Esophagus (tissue), 2 donors: ENCODE results near the gene GPBP1. TPM values are rescaled to one million over a fixed set of nuclear protein-coding genes. Genes with fewer than 3 reads are reported as not detected.
"Not testable (repeated sequence)": the region's sequence is repeated elsewhere in the genome, so short reads cannot be mapped to it uniquely, and the experiment has no call there.

ENCODE experiments used
- H3K27ac ChIP-seq, 2 donors: one replicate each; pipeline ENCODE4 v1.5.1; 2013; ENCODE audit warnings: low read depth in 2 of 2, mild to moderate bottlenecking in 2 of 2, inconsistent platforms in 1 of 2, low read length in 1 of 2, moderate library complexity in 1 of 2
- H3K27me3 ChIP-seq, 2 donors: one replicate each; pipeline ENCODE4 v1.6.1; 2013; ENCODE audit warnings: low read length in 2 of 2, control low read depth in 1 of 2, mild to moderate bottlenecking in 1 of 2; ENCODE audit not compliant: insufficient read depth in 2 of 2, control insufficient read depth in 1 of 2
- H3K36me3 ChIP-seq, 2 donors: one replicate each; pipeline ENCODE4 v1.6.1; 2013; ENCODE audit warnings: low read length in 1 of 2; ENCODE audit not compliant: control insufficient read depth in 2 of 2, insufficient read depth in 2 of 2
- H3K4me1 ChIP-seq, 2 donors: one replicate each; pipeline ENCODE4 v1.6.1; 2013; ENCODE audit warnings: low read length in 1 of 2; ENCODE audit not compliant: control insufficient read depth in 2 of 2, insufficient read depth in 2 of 2
- H3K4me3 ChIP-seq, 2 donors: one replicate each; pipeline ENCODE4 v1.5.1; 2013; ENCODE audit warnings: low read length in 2 of 2, mild to moderate bottlenecking in 2 of 2, low read depth in 1 of 2, moderate library complexity in 1 of 2
- H3K9me3 ChIP-seq, 2 donors: one replicate each; pipeline ENCODE4 v1.6.1; 2013; ENCODE audit warnings: mild to moderate bottlenecking in 2 of 2, low read depth in 1 of 2, low read length in 1 of 2, moderate library complexity in 1 of 2; ENCODE audit not compliant: control insufficient read depth in 2 of 2, insufficient read depth in 1 of 2
- WGBS, 2 donors: extraction: QIAGEN DNeasy Blood & Tissue Kit; methylation state at CpG; one replicate each; pipeline ENCODE4 v1.1.7; 2013; 5-methylcytosine and 5-hydroxymethylcytosine counted together
- polyA plus RNA-seq, 2 donors: library from polyadenylated mRNA; stranded (reverse); fragments of 200-250 nt; gene quantifications; one replicate each; pipeline ENCODE4 v1.2.3, GENCODE V29; 2013
- donor health status: healthy with polysubstance abuse.
- donor health status: Bipolar disorder and iron deficiency.

Gene GPBP1
- polyA plus RNA-seq, 2 donors: 29.7 to 48.4 TPM

DNA sequence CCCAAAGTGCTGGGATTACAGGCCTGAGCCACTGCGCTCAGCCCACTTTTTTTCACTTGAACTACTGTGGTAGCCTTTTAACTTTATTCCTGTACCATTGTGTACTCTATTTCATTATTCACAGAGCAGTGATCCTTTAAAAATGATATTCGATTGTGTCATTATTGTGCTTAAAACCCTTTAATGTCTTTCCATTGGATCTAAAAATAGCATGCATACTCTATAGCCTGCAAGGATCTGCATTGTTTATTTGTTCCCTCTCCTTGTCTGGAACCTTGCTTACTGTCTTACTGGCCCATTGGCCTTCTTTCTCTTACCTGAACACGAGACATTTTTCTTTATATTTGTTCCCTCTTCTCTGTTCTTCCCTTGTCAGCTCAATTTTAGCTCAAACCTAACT lies 15.7 kb downstream of the GPBP1 start:
- no peaks in the 10 kb centered on the region for H3K27me3 ChIP-seq
- WGBS, 2 donors: 69 to 72% methylated on average over 3 of the region's 3 CpGs
- H3K9me3 ChIP-seq: no peaks in the 10 kb centered on the region
- H3K4me1 ChIP-seq: no peaks in the 10 kb centered on the region
- H3K4me3 ChIP-seq: no peak overlapping the region
- no peak overlapping the region for H3K27ac ChIP-seq
- H3K36me3 ChIP-seq: peaks cover 0 to 3% of the 10 kb centered on the region in 2 donors

DNA sequence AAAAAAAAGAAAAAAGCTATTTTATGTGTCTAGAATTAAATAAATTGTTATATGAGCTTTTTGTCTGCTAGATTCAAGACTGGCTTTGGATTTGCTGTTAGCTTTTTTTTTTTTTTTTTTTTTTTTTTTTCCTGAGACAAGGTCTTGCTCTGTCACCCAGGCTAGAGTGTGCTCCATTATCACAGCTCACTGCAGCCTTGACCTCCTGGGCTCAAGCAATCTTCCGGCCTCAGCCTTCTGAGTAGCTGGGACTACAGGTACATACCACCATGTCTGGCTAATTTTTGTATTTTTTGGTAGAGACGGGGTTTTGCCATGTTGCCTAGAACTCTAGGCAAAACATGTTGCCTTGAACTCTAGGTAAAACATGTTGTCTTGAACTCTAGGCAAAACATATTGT lies 16.7 kb downstream of the GPBP1 start:
- no peak overlapping the region for H3K27ac ChIP-seq
- H3K27me3 ChIP-seq: no peaks in the 10 kb centered on the region
- H3K36me3 ChIP-seq: peaks cover 0 to 3% of the 10 kb centered on the region in 2 donors
- no peaks in the 10 kb centered on the region for H3K4me1 ChIP-seq
- no peaks in the 10 kb centered on the region for H3K9me3 ChIP-seq
- H3K4me3 ChIP-seq: no peak overlapping the region
- whole genome bisulfite sequencing, 2 donors: 91 to 94% methylated on average over 2 of the region's 2 CpGs

DNA sequence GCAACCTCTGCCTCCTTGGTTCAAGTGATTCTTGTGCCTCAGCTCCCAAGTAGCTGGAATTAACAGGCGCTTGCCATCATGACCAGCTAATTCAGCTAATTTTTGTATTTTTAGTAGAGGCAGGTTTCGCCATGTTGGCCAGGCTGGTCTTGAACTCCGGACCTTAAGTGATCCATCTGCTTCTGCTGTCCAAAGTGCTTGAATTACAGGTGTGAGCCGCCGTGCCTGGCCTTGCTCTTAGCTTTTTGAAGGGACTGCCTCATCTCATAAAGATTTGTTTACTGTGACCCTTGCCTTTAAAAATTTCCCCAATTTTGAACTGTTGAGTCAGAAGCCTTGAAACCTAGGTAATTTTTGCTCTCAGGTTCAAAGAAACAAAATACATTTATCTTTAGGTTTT lies 17.3 kb downstream of the GPBP1 start:
- no peaks in the 10 kb centered on the region for H3K4me1 ChIP-seq
- no peaks in the 10 kb centered on the region for H3K27me3 ChIP-seq
- no peaks in the 10 kb centered on the region for H3K9me3 ChIP-seq
- WGBS, 2 donors: 93 to 95% methylated on average over 5 of the region's 5 CpGs
- peaks cover 0 to 3% of the 10 kb centered on the region in 2 donors for H3K36me3 ChIP-seq
- H3K4me3 ChIP-seq: no peak overlapping the region
- no peak overlapping the region for H3K27ac ChIP-seq

DNA sequence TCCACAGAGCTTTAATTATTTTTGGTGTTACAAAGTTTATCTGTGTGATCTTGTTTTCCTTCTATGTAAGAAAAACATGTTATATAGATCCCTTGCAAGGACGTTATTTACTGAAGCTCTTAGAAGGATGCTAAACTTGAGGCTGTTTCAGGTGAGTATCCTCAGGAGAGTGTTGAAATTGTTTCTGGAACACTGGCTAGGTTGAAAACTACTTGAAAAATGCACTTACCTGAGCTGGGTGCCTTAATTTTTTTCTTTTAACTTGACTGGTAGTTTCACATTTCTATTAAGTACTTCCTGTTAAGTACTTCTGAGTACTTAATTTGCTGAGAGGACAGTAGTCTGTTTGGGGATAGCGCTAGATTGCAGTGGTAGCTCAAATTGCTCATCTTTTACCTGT lies 18.1 kb downstream of the GPBP1 start:
- H3K4me1 ChIP-seq: no peaks in the 10 kb centered on the region

DNA sequence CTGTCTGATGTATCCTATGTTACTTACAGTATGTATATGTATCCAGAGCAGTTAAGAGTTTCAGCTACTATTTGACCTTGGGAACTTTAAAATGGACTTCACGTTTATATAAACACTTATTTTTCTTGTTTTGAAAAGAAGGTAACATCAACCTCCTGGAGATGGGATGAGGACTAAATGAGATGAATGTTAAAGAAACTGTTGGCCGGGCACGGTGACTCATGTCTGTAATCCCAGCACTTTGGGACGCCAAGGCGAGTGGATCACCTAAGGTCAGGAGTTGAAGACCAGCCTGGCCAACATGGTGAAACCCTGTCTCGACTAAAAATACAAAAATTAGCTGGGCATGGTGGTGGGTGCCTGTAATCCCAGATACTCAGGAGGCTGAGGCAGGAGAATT lies 19.0 kb downstream of the GPBP1 start:
- not testable (repeated sequence) for H3K9me3 ChIP-seq, H3K36me3 ChIP-seq, H3K27ac ChIP-seq, H3K27me3 ChIP-seq, H3K4me3 ChIP-seq, H3K4me1 ChIP-seq
- WGBS, 2 donors: 76 to 79% methylated on average over 6 of the region's 6 CpGs

More for the DNA sequence above, 18.1 kb downstream of the GPBP1 start:
- 80 to 92% methylated on average over 2 of the region's 2 CpGs for WGBS, 2 donors
- Histone ChIP-seq H3K27me3 (no peaks in the 10 kb centered on the region), H3K27ac (no peak overlapping the region), H3K36me3 (peaks cover 0 to 3% of the 10 kb centered on the region in 2 donors), H3K9me3 (no peaks in the 10 kb centered on the region), H3K4me3 (no peak overlapping the region)

DNA sequence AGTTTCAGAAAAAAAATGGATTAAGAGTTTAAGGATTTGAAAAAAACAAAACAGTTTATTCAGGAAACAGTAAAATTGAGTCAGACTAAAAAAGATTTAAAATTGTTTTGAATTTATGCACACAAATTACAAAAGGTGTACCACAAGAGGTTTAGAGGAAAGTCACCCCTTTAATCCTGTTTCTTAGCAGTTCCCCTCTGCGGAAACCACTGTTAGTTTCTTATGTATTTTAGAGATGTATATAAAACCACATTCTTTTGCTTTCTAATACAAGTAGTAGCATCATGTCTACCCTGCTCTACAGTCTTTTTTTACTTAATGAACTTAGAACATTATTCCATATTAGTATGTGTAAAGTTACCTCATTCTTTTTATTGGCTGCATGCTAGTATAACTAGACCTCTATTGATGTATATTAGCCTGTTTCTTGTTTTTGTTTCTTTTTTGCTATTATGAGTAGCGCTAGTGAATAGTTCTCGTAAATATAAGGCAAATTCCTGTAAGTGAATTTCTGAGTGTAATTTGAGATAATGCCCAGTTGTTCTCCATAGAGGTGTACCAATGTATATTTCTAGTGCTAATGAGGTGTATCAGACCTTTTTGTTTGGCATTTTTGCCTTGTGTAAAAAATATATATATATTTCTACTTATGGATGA lies 20.0 kb downstream of the GPBP1 start:
- no peak overlapping the region for H3K4me3 ChIP-seq
- H3K27ac ChIP-seq: no peak overlapping the region
- H3K4me1 ChIP-seq: no peaks in the 10 kb centered on the region
- 91 to 92% methylated on average over 3 of the region's 3 CpGs for WGBS, 2 donors
- peaks cover 0 to 3% of the 10 kb centered on the region in 2 donors for H3K36me3 ChIP-seq
- no peaks in the 10 kb centered on the region for H3K27me3 ChIP-seq
- no peaks in the 10 kb centered on the region for H3K9me3 ChIP-seq

DNA sequence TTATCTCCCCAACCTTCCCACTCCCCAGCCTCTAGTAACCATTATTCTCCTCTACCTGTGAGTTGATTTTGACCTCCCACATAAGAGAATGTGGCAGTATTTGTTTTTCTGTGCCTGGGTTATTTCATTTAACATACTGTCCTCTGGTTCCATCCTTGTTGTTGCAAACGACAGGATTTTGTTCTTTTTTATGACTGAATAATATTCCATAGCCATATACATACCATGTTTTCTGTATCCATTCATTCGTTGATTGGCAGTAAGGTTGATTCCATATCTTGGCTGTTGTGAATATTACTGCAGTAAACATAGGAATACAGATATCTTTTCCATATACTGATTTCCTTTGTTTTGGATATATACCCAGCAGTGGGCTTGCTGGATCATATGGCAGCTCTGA lies 20.8 kb downstream of the GPBP1 start:
- 95 to 97% methylated on average over 2 of the region's 2 CpGs for WGBS, 2 donors
- no peaks in the 10 kb centered on the region for H3K27me3 ChIP-seq
- H3K36me3 ChIP-seq: peaks cover 0 to 3% of the 10 kb centered on the region in 2 donors
- no peaks in the 10 kb centered on the region for H3K4me1 ChIP-seq
- H3K9me3 ChIP-seq: no peaks in the 10 kb centered on the region
- no peak overlapping the region for H3K4me3 ChIP-seq
- H3K27ac ChIP-seq: no peak overlapping the region

DNA sequence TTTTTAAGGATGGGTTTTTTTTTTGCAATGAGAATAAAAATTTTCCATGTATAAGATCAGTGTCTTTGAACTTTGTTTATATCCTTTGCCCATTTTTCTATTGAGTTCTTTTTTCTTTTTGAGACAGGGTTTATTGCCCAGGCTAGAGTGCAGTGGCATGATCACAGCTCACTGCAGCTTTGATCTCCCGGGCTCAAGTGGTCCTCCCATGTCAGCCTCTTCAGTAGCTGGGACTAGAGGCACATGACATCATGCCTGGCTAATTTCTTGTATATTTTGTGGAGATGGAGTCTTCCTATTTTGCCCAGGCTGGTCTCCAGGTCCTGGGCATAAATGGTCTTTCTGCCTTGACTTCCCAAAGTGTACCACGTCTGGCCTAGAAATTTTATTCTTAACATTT lies 21.2 kb downstream of the GPBP1 start:
- H3K27ac ChIP-seq: no peak overlapping the region
- no peak overlapping the region for H3K4me3 ChIP-seq
- H3K4me1 ChIP-seq: no peaks in the 10 kb centered on the region
- no peaks in the 10 kb centered on the region for H3K9me3 ChIP-seq
- peaks cover 0 to 3% of the 10 kb centered on the region in 2 donors for H3K36me3 ChIP-seq
- H3K27me3 ChIP-seq: no peaks in the 10 kb centered on the region
- WGBS, 2 donors: 73 to 84% methylated on average over 2 of the region's 2 CpGs

DNA sequence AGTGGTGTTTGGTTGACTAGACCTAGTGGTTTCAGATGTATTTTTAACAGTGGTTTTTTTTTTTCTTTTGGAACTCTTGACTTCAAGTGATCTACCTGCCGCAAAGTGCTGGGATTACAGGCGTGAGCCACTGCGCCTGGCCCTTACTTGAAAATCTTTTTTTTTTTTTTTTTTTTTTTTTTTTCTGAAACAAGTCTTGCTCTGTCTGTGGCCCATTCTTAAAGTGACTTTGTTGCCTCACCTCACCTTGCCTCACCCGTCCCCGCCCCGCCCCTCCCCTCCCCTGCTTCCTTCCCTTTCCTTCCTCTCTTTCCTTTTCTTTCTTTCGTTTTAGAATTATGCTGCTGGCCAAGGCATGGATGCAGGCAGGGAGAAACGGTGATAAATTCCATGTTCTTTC lies 26.0 kb downstream of the GPBP1 start:
- H3K27me3 ChIP-seq: no peaks in the 10 kb centered on the region
- H3K36me3 ChIP-seq: peaks cover under 1 to 3% of the 10 kb centered on the region in 2 donors
- peak overlapping the region in 1 of 2 donors; percentile 11 for H3K4me3 ChIP-seq
- no peaks in the 10 kb centered on the region for H3K9me3 ChIP-seq
- peaks cover 0 to 2% of the 10 kb centered on the region in 2 donors for H3K4me1 ChIP-seq
- H3K27ac ChIP-seq: no peak overlapping the region
- WGBS, 2 donors: 37 to 40% methylated on average over 8 of the region's 8 CpGs

DNA sequence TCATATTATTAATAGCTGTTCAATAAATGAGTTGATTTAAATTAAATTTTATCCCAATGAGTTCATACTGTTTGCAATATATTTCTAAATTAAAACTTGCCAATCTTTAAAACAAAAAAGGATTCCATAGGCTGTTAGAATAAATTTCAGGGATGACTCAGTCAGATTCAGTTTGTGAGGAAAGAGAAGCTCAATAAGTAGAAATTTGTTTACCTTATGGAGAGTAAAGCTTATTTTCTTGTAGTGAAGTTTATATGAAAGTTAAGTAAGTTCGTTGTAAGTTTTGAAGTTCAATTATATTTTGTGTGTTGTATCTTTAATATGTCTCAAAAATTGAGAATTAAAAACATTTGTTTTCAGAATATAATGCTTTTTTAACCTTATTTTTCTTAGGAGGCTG lies 29.0 kb downstream of the GPBP1 start:
- WGBS, 2 donors: 57 to 69% methylated on average over 1 of the region's 1 CpG
- Histone ChIP-seq H3K27ac (no peak overlapping the region), H3K4me3 (no peak overlapping the region), H3K27me3 (no peaks in the 10 kb centered on the region), H3K9me3 (no peaks in the 10 kb centered on the region), H3K36me3 (peaks cover 2 to 8% of the 10 kb centered on the region in 2 donors), H3K4me1 (peaks cover 2 to 6% of the 10 kb centered on the region in 2 donors)
